K562 (cell line): ENCODE data around the gene ATG7. TPM values are rescaled to one million over a fixed set of nuclear protein-coding genes. Genes with fewer than 3 reads are reported as not detected.
A peak's percentile ranks its signal among the peaks of the same experiment; 100 is the strongest.

Experiments used
- ATAC-seq: fragments of 200-7000 bp; cut with Tn5 transposase; 3 replicates; pipeline ENCODE4 v1.9.1; 2020; ENCODE audit warnings: moderate library complexity
- BruUV-seq: library from RNA; stranded (reverse); fragments of 400-500 nt; replicated peaks from 2 replicates; lab custom pipeline; 2021; lab: Mats Ljungman, UMichigan
- CTCF ChIA-PET: fragments of 300-600 bp; formaldehyde crosslinking; extraction: SDS; loops from one replicate; lab custom pipeline; 2021; ENCODE audit warnings: low intra/inter-chr PET ratio; lab: Yijun Ruan, JAX
- POLR2A ChIA-PET: fragments of 300-600, 350-650 bp; sonication (Branson Sonifier 250); formaldehyde crosslinking; extraction: SDS; loops from one replicate; lab custom pipeline; 2021; ENCODE audit warnings: antibody characterized with exemption, inconsistent platforms; lab: Yijun Ruan, JAX
- DNase-seq, 4 experiments: peaks; one replicate each; pipeline versions ENCODE4 v3.0.0 to v3.0.0-alpha.2; 2011 to 2018; ENCODE audit warnings: low spot score in 3 of 4, mixed read lengths in 3 of 4; ENCODE audit errors: extremely low read depth in 1 of 4
- FAIRE-seq: peaks from 2 replicates; lab custom pipeline; 2011; peaks lifted over from hg19 to GRCh38; lab: Jason Lieb, UNC
- H2AFZ ChIP-seq: 2 replicates; pipeline ENCODE4 v1.6.0; 2011; ENCODE audit warnings: low read depth, low read length, control low read depth, inconsistent platforms
- H3K27ac ChIP-seq: fragments of 200-600 bp; 3 replicates; pipeline ENCODE4 v1.8.0; 2011; ENCODE audit warnings: low read depth, mild to moderate bottlenecking, control low read depth, inconsistent platforms, low read length, moderate library complexity, mixed read lengths; ENCODE audit errors: extremely low read depth
- H3K27me3 ChIP-seq, 2 experiments: fragments of 300-600 bp in 1 of 2; 2 replicates in 1 of 2; 3 replicates in 1 of 2; pipeline versions ENCODE4 v1.6.0 to v1.8.0; 2011; ENCODE audit warnings: inconsistent platforms in 2 of 2, low read length in 2 of 2, mild to moderate bottlenecking in 1 of 2, mixed read lengths in 1 of 2, moderate library complexity in 1 of 2; ENCODE audit not compliant: control insufficient read depth in 2 of 2, insufficient read depth in 2 of 2
- H3K36me3 ChIP-seq: fragments of 300-600 bp; 3 replicates; pipeline ENCODE4 v1.8.0; 2011; ENCODE audit warnings: mild to moderate bottlenecking, low read length, inconsistent platforms; ENCODE audit not compliant: control insufficient read depth, insufficient read depth
- H3K4me1 ChIP-seq, 2 experiments: fragments of 200-600 bp in 1 of 2; replicated peaks in 1 of 2; 2 replicates in 1 of 2; 3 replicates in 1 of 2; pipeline versions ENCODE4 v1.5.1 to v1.8.0; 2011; ENCODE audit warnings: inconsistent platforms in 2 of 2, low read length in 2 of 2, mild to moderate bottlenecking in 1 of 2, mixed read lengths in 1 of 2, moderate library complexity in 1 of 2; ENCODE audit not compliant: control insufficient read depth in 2 of 2, insufficient read depth in 2 of 2
- H3K4me2 ChIP-seq: 2 replicates; pipeline ENCODE4 v1.6.1; 2011; ENCODE audit warnings: low read length, control low read depth, inconsistent platforms, mixed read lengths; ENCODE audit not compliant: insufficient read depth
- H3K4me3 ChIP-seq: fragments of 200-600 bp; sonication (generic), shearing (Covaris generic); 2 replicates; pipeline ENCODE4 v1.5.1; 2016; ENCODE audit warnings: control low read depth, inconsistent platforms
- H3K79me2 ChIP-seq: fragments of 200-600 bp; 3 replicates; pipeline ENCODE4 v1.8.0; 2011; ENCODE audit warnings: low read length, inconsistent platforms; ENCODE audit not compliant: control insufficient read depth, insufficient read depth
- H3K9ac ChIP-seq, 2 experiments: 2 replicates each; pipeline versions ENCODE4 v1.6.0 to v1.6.1; 2011; ENCODE audit warnings: low read depth in 2 of 2, low read length in 2 of 2, control low read depth in 1 of 2, inconsistent platforms in 1 of 2, mild to moderate bottlenecking in 1 of 2, mixed read lengths in 1 of 2; ENCODE audit not compliant: insufficient read depth in 1 of 2
- H3K9me1 ChIP-seq: one replicate; pipeline ENCODE4 v1.6.0; 2011; ENCODE audit warnings: inconsistent platforms, mild to moderate bottlenecking, low read length, moderate library complexity; ENCODE audit not compliant: control insufficient read depth, insufficient read depth
- H3K9me3 ChIP-seq: replicated peaks from 2 replicates; pipeline ENCODE4 v1.5.1; 2011; ENCODE audit warnings: low read depth, low read length, inconsistent platforms; ENCODE audit not compliant: control insufficient read depth, insufficient read depth
- H4K20me1 ChIP-seq: replicated peaks from 2 replicates; pipeline ENCODE4 v1.6.1; 2011; ENCODE audit warnings: low read length, inconsistent platforms, mixed read lengths; ENCODE audit not compliant: control insufficient read depth, insufficient read depth
- CEBPG ChIP-seq, 3 experiments: fragments of 200-800 bp in 1 of 3; sonication (Bioruptor generic) in 1 of 3; sonication (generic) in 1 of 3; formaldehyde crosslinking in 1 of 3; IDR thresholded peaks in 2 of 3; conservative IDR thresholded peaks in 1 of 3; 2 replicates each; pipeline versions ENCODE4 v1.6.1 to v1.8.0; 2016 to 2022; ENCODE audit warnings: missing compliant biosample characterization in 2 of 3, missing genetic modification characterization in 2 of 3, mild to moderate bottlenecking in 1 of 3, missing genetic modification reagents in 1 of 3
- CHD4 ChIP-seq: fragments of 200-600 bp; sonication (generic); IDR thresholded peaks from 3 replicates; pipeline ENCODE4 v1.6.1; 2012; ENCODE audit warnings: low read depth, mild to moderate bottlenecking, mixed read lengths, low read length, inconsistent platforms; ENCODE audit not compliant: insufficient read depth, insufficient replicate concordance, poor library complexity, severe bottlenecking
- CREM ChIP-seq: IDR thresholded peaks from 2 replicates; pipeline ENCODE4 v1.6.1; 2014; ENCODE audit warnings: antibody characterized with exemption, low read depth
- E4F1 ChIP-seq: fragments of 250-450 bp; sonication (Bioruptor Pico); IDR thresholded peaks from 2 replicates; pipeline ENCODE4 v1.5.0; 2021; ENCODE audit warnings: mild to moderate bottlenecking, borderline replicate concordance
- EP400 ChIP-seq: fragments of 450-650 bp; IDR thresholded peaks from 2 replicates; pipeline ENCODE4 v1.6.1; 2017; ENCODE audit warnings: antibody characterized with exemption, mild to moderate bottlenecking, moderate library complexity
- HEY1 ChIP-seq: fragments of 250-450 bp; sonication (Bioruptor Pico); IDR thresholded peaks from 2 replicates; pipeline ENCODE4 v1.5.0; 2020; ENCODE audit warnings: mild to moderate bottlenecking, moderate library complexity, borderline replicate concordance
- HNRNPK ChIP-seq: fragments of 200-400 bp; formaldehyde crosslinking; IDR thresholded peaks from one replicate; pipeline ENCODE4 v1.6.1; 2018; ENCODE audit warnings: mild to moderate bottlenecking, low read depth, low read length; ENCODE audit not compliant: poor library complexity, severe bottlenecking
- KDM2B ChIP-seq: fragments of 250-450 bp; sonication (Bioruptor Pico); IDR thresholded peaks from 2 replicates; pipeline ENCODE4 v1.8.0; 2021; ENCODE audit warnings: mild to moderate bottlenecking, moderate library complexity
- NFYB ChIP-seq: IDR thresholded peaks from 2 replicates; pipeline ENCODE4 v1.6.1; 2011; ENCODE audit warnings: mild to moderate bottlenecking, moderate library complexity; ENCODE audit not compliant: insufficient read length; ENCODE audit errors: extremely low read depth
- PHF20 ChIP-seq: fragments of 450-650 bp; IDR thresholded peaks from 2 replicates; pipeline ENCODE4 v1.6.1; 2018; ENCODE audit not compliant: partially characterized antibody
- SIN3A ChIP-seq, 2 experiments: fragments of 150-350 bp in 1 of 2; IDR thresholded peaks; 2 replicates each; pipeline ENCODE4 v1.6.1; 2011 to 2016; ENCODE audit warnings: borderline replicate concordance in 2 of 2, low read depth in 2 of 2, low read length in 2 of 2, mild to moderate bottlenecking in 2 of 2, moderate library complexity in 2 of 2; ENCODE audit not compliant: control insufficient read depth in 1 of 2
- SREBF2 ChIP-seq: sonication (generic); formaldehyde crosslinking; IDR thresholded peaks from 2 replicates; pipeline ENCODE4 v1.4.0; 2020; ENCODE audit warnings: mild to moderate bottlenecking, missing genetic modification reagents
- TCF7 ChIP-seq: sonication (generic); IDR thresholded peaks from 2 replicates; pipeline ENCODE4 v1.6.1; 2016; ENCODE audit warnings: antibody characterized with exemption, borderline replicate concordance
- TOE1 ChIP-seq, 2 experiments: fragments of 450-650 bp in 1 of 2; sonication (generic) in 1 of 2; formaldehyde crosslinking in 1 of 2; IDR thresholded peaks; 2 replicates each; pipeline versions ENCODE4 v1.7.1 to v1.8.0; 2016 to 2022; ENCODE audit warnings: borderline replicate concordance in 2 of 2, mild to moderate bottlenecking in 2 of 2, antibody characterized with exemption in 1 of 2, inconsistent platforms in 1 of 2, low read depth in 1 of 2, missing genetic modification reagents in 1 of 2, moderate library complexity in 1 of 2
- USF2 ChIP-seq: sonication (generic); formaldehyde crosslinking; IDR thresholded peaks from 2 replicates; pipeline ENCODE4 v1.5.0; 2020; ENCODE audit warnings: missing genetic modification reagents
- ZBED1 ChIP-seq: IDR thresholded peaks from 2 replicates; pipeline ENCODE4 v1.6.1; 2014
- ZBTB7A ChIP-seq: IDR thresholded peaks from 2 replicates; pipeline ENCODE4 v1.6.1; 2011; ENCODE audit warnings: low read depth, mild to moderate bottlenecking, low read length, moderate library complexity, borderline replicate concordance; ENCODE audit not compliant: control insufficient read depth
- WGBS: fragments of 100-300 bp; shearing (Covaris generic); methylation state at CpG from one replicate; pipeline ENCODE4 v1.1.6; 2016; ENCODE audit warnings: low coverage, mixed read lengths; ENCODE audit not compliant: insufficient coverage; ENCODE audit errors: missing lambda C conversion rate; 5-methylcytosine and 5-hydroxymethylcytosine counted together
- in situ Hi-C: fragments of 300-500 bp; cut with MboI; formaldehyde crosslinking; loops from 4 replicates; pipeline ENCODE4 v1.15.0; 2018; ENCODE audit warnings: inconsistent platforms, mixed read lengths
- intact Hi-C: fragments of 100-400 bp; cut with micrococcal nuclease; formaldehyde crosslinking; loops from 2 replicates; pipeline ENCODE4 v1.14.2; 2022
- polyA plus RNA-seq, 8 experiments: library from polyadenylated mRNA; depleted of rRNA in 4 of 8; stranded (reverse) in 5 of 8; unstranded in 3 of 8; fragments of >200 nt; fragmentation: Nextera tagmentation in 2 of 8; fragmentation: Illumina TruSeq in 1 of 8; extraction: Ambion mirVana in 2 of 8; extraction: Trizol in 1 of 8; gene quantifications; 2 replicates each; pipeline versions ENCODE4 v1.2.1 to v1.2.3, GENCODE V29; 2011 to 2014; ENCODE audit warnings: inconsistent platforms in 1 of 8, missing spikeins in 1 of 8
- total RNA-seq, 7 experiments: library from RNA; depleted of rRNA in 6 of 7; stranded (reverse); fragments of >200 nt in 6 of 7; fragmentation: Illumina TruSeq in 2 of 7; extraction: Trizol in 2 of 7; gene quantifications; 2 replicates each; pipeline versions ENCODE4 v1.2.1 to v1.2.3, GENCODE V29; 2011 to 2021; ENCODE audit warnings: low replicate concordance in 1 of 7

Gene ATG7
- total and polyA plus RNA-seq, 9 of the 15 experiments (the other 6 are each of a cell fraction or from before 2014, with no cell fraction given), result 18.3 to 45.3 (median 33.6) TPM

DNA sequence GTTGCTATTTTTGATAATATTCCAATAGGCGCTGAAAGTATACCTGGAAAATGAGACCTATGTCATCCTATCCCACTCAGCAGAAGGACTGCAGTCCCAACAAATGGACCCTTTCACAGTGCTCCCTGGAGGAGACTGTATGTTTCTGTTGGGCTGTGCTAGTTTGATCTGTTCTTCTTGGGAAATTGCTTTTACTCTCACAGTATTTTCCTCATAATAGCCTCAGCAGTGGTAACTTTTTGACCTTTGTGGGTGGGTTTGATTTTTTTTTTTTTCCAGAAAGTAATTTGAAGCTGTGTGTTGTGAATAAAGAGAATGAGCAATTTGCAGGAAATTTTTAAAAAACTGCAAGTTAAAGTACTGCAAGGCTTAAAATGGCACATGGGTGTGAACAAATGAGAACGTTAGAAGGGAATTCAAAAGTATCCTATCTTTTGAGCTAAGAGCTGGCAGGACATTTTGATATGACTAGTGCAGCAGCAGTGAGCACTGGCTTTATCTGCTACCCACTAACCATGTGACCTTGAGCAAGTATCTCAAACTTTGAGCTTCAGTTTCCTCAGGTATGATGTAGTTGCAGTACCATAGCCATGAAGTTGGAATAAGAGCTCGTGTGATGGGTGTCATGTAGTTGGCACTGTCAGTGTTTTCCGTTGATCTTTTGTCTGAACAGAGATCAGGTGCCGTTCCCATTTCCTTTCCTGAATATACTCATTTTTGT is 118.4 kb downstream of the ATG7 start:
- Histone ChIP-seq H3K27me3 (no peaks in the 10 kb centered on the region), H4K20me1 (no peaks in the 10 kb centered on the region), H3K9ac (no peak overlapping the region), H3K9me3 (no peaks in the 10 kb centered on the region), H3K4me3 (no peak overlapping the region), H3K27ac (no peak overlapping the region), H2AFZ (no peak overlapping the region), H3K36me3 (no peaks in the 10 kb centered on the region), H3K9me1 (no peaks in the 10 kb centered on the region), H3K4me1 (no peaks in the 10 kb centered on the region), H3K79me2 (no peaks in the 10 kb centered on the region), H3K4me2 (no peak overlapping the region)
- ATAC-seq (no peak), FAIRE-seq (peak; percentile 54), DNase-seq (no peak)
- no TSS peak for BruUV-seq
- intact Hi-C loops (no loop called here), in situ Hi-C loops (no loop called here)
- ChIA-PET CTCF (no interaction called here), POLR2A (interaction anchor here (1.1 kb wide), 2 partner anchors 10 to 12 kb away, joined by 3 read pairs; no protein-coding TSS in a partner anchor)
- TF ChIP-seq SREBF2 (CRISPR knock-in tag) (no peak), ZBED1 (no peak), CHD4 (no peak), NFYB (no peak), TCF7 (no peak), KDM2B (CRISPR knock-in tag) (no peak), E4F1 (CRISPR knock-in tag) (no peak), EP400 (no peak), SIN3A (IDR thresholded peaks at IDR 0.05; ENCODE audit: borderline replicate concordance in 2 of 2, control insufficient read depth in 1 of 2, low read depth in 2 of 2, low read length in 2 of 2) (no peak), USF2 (no peak), CEBPG (CRISPR knock-in tag; IDR thresholded peaks at IDR 0.05) (no peak), CEBPG (tag; conservative IDR thresholded peaks at IDR 0.05 in 1 of 2, IDR thresholded peaks at IDR 0.05 in 1 of 2) (no peak), HEY1 (no peak), HNRNPK (no peak), ZBTB7A (no peak), PHF20 (no peak), TOE1 (IDR thresholded peaks at IDR 0.05; ENCODE audit: borderline replicate concordance) (no peak), TOE1 (CRISPR knock-in tag; IDR thresholded peaks at IDR 0.05; ENCODE audit: borderline replicate concordance, low read depth) (no peak), CREM (no peak)
- 60% methylated on average over 5 of the region's 5 CpGs for WGBS
